ENCODE results near the gene YJEFN3.

DNA sequence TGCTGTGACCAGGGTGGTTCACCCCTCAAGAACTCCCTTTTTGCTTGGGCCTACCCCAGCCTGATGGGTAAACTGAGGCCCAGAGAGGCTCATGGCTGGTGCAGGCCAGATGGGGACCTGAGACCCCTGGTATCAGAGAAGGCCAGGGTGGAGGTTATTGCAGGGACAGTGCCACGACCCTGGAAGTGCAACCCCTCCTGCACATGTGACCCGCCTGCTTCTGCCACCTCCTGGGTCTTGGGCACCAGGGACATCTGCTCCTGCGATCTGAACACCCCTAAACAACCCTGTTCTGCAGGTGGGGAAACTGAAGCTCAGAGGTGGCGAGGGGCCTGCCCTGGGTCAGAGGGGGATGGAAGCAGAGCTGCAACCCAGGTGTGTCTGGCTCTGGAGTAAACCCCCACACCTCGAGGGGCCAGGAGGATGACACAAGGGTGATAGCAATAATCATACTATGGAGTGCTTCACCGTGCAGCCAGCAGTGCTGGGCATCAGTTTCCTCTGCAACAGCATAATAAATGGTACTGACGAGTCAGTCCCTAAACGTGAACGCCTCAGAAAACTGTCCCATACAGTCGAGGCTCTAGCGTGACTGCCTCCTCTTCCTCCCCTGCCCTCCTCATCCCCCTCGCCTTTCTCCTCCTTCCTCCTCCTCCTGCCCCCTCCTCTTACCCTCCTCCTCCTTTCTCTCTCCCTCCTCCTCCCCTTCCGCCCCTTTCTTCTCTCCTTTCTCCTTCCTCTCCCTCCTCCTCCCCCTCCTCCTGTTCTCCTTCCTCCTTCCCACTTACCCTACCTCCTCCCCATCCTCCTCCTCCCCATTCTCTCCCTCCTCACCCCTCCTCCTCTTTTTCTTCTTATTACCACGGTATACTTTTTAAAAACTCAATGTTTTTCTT is 4.3 kb downstream of the YJEFN3 start:
- TF ChIP-seq, protein P1, sequence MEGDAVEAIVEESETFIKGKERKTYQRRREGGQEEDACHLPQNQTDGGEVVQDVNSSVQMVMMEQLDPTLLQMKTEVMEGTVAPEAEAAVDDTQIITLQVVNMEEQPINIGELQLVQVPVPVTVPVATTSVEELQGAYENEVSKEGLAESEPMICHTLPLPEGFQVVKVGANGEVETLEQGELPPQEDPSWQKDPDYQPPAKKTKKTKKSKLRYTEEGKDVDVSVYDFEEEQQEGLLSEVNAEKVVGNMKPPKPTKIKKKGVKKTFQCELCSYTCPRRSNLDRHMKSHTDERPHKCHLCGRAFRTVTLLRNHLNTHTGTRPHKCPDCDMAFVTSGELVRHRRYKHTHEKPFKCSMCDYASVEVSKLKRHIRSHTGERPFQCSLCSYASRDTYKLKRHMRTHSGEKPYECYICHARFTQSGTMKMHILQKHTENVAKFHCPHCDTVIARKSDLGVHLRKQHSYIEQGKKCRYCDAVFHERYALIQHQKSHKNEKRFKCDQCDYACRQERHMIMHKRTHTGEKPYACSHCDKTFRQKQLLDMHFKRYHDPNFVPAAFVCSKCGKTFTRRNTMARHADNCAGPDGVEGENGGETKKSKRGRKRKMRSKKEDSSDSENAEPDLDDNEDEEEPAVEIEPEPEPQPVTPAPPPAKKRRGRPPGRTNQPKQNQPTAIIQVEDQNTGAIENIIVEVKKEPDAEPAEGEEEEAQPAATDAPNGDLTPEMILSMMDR (IDR thresholded peaks at IDR 0.05 in 8 of 11, conservative IDR thresholded peaks at IDR 0.05 in 3 of 11) = no peak
- TF ChIP-seq POLR2A (IDR thresholded peaks at IDR 0.05) (no peak), POLR2AphosphoS5 (IDR thresholded peaks at IDR 0.05) (no peak)
